AG20443 (cell line): ENCODE results near the gene DUS1L.

Experiments used
- DNase-seq: peaks from one replicate; pipeline ENCODE4 v3.0.0; 2012; ENCODE audit warnings: low spot score, mixed read lengths

DUS1L gene

DNA sequence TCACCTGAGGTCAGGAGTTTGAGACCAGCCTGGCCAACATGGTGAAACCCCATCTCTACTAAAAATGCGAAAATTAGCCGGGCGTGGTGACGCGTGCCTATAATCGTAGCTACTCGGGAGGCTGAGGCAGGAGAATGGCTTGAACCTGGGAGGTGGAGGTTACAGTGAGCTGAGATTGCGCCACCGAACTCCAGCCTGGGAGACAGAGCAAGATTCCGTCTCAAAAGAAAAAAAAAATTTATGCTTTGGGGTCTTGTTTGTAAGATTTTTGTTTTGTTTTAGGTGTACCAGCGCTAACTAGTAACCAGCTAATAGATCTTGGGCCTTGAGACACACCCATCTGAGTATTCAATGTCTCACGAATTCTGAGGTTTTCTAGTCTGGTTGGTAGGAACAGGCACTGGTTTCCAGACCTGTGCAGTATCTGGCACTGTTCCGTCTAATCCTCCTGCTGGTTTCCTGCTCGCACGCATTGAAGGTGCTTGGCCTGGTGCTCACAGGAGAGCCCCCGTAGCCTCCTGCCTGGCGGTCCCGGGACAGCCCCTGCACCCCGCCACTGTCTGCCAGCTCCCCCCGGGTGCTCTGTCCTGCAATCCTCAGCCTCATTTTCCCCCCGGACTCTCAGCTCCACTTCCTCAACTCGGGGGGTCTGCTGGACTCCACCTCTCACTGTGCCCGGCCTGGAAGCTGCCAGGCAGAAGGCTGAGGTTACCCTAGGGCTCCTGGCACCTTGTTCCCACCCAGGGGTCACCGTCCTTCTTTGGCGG lies 10.6 kb upstream of the DUS1L start:
- DNase-seq = no peak

DNA sequence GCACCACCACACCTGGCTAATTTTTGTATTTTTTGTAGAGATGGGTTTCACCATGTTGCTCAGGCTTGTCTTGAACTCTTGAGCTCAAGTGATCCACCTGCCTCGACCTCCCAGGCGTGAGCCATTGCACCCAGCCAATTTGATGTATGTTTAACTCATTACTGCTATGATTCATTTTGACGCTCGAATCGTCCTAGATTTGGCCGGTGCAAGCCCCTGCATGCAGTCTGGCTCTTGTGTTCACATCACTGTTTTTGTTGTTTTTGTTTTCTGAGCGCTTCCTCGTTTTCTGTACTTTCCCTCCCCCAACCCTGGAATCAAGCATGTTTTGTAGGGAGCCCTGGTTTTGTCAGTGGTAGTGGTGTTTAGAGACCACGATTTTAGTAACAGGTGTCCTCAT lies 7.8 kb upstream of the DUS1L start:
- no peak for DNase-seq

DNA sequence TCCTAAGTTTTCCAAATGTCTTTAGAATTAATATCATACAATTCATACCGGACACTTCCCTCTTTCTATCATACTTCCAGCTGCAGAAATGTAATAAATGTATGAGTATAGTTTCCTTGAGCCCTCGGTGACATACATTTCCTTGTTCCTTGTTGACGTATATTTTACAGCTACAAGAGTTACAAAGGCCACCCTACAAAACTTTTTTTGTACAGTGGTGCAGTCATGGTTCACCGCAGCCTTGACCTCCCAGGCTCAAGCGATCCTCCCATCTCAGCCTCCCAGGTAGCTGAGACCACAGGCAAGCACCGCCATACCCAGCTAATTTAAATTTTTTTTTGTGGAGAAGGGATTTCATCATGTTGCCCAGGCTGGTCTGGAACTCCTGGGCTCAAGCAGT lies 7.2 kb upstream of the DUS1L start:
- DNase-seq = no peak

DNA sequence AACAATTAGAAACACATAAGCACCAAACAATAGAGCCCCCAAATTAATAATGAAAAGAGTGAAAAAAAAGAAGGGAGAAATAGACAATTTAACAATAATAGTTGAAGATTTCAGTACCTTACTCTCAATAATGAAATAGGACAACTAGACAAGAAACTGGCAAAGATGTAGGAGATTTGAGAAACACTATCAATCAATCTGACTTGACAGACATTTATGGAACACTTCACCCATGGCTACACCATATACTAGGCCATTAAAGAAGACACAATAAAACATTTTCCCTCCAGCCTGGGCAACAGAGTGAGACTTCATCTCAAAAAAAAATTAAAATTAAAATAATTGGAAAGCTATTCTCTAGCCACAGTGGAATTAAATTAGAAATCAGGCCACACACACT lies 5.0 kb upstream of the DUS1L start:
- no peak for DNase-seq

DNA sequence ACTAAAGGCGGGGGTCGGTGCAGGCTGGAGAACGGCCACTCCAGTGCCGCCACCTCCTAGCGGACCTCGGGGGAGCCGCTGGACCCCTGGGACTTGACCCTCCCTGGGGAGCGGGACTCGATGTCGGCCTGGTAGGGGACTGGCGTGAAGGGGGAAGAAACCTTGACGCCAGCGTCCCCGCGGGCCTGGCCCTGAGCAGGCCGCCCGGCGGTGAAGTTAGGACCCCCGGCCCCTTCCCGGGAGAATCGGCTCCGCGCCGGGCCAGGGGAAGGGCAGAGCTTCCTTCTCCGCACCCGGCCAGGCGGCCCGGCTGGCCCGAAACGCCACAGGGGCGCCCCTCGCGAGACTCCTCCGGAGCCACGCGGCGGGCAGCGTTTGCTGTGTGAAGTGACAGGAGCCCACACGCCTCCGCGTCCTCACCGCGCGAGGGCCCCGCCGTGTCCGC lies 389 bp downstream of the DUS1L start:
- no peak for DNase-seq

DNA sequence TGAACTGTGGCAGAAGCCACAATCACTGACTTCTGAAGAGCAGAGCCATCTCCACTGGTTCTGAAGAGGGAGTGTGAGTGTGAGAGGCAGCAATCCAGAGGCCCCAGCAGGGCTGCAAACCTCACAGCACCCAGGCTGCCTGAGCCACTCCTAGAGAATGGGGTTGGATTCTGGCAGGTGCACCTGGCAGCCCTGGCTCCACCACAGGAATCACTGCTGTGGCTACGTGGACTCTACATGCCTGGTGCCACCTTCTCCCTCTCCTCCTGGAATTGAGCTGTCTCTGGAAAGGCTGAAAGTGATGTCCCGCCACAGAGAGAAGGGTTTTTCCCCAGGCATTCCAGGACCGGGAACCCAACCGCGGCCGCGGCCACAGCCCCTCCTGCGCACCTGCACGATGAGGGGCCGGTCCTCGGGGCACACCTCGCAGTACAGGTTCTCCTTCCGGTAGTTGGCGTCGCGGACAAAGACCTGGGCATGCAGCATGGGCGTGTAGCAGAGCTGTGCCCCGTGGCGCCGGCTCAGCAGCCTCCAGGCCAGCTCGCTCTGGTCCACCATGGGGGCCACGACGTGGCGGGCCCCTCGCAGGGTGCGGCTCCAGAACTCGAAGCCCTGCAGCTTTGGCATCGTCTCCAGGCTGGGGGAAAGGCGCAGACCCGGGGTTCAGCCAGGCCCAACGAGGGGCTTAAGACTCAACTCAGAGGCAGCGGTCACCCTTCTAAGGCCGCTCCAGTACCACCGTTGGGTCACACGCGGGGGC lies 991 bp downstream of the DUS1L start:
- DNase-seq = no peak

DNA sequence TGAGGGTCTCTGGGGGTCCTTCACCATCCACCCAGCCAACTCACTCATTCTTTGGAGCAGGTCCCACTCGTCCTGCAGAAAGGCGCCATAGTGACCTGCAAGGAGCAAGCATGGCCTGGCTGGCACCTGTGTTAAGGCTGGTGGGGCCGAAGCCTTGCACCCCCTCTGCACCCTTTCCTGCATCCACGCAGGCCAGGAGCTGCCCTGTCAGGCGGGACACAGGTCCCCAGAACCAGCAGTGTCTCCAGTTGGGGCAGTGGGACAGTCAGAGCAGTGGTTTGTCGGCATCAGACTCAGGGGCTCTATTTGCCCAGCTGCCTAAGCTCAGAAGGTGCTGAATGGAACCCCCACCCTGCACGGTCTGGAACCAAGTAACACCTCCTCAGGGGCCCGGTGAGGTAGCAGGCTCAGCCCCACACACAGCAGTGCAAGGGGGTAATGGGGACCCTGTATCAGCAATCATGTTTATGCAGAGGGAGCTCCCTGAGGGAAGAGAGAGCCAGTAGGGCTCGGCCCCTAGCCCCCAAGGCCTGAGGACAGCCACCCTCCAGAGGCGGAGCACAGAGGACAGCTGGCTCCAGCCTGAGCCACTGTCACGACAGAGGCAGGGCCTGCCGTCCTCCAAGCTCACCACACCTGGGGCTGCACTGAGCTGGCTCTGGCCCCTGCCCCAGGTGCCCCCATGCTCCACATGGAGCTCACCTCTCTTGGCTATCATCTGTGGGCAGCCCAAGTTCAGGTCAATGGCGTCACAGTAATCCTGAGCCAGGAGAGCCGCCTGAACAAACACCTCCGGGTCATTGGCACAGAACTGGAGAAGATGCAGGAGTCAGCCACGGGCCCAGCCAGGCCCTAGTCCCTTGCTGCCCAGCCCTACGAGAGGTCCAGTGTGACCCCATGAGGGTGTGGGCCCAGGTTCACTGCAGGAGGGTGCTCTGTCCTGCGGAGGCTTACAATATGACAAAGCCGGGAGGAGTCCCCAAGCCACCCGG lies 1.9 kb downstream of the DUS1L start:
- DNase-seq = no peak

DNA sequence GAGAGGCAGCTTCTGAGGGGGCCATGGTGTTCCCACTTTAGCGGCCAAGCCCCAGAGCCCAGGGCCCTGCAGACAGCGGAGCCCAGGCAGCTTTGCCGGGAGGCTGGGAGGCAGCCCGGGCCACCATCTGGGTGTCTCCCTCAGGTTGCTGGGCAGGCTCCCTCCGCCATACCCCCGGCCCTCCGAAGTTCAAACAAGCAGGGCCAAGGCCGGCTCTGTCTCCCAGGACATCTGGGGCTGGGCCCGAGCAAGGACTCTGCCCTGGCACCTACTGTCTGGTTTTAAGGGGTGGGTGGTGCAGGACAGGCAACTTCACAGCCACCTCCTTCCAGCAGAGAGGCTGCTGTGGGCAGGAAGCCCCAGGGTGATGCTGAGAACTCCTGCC lies 2.6 kb downstream of the DUS1L start:
- DNase-seq = no peak

DNA sequence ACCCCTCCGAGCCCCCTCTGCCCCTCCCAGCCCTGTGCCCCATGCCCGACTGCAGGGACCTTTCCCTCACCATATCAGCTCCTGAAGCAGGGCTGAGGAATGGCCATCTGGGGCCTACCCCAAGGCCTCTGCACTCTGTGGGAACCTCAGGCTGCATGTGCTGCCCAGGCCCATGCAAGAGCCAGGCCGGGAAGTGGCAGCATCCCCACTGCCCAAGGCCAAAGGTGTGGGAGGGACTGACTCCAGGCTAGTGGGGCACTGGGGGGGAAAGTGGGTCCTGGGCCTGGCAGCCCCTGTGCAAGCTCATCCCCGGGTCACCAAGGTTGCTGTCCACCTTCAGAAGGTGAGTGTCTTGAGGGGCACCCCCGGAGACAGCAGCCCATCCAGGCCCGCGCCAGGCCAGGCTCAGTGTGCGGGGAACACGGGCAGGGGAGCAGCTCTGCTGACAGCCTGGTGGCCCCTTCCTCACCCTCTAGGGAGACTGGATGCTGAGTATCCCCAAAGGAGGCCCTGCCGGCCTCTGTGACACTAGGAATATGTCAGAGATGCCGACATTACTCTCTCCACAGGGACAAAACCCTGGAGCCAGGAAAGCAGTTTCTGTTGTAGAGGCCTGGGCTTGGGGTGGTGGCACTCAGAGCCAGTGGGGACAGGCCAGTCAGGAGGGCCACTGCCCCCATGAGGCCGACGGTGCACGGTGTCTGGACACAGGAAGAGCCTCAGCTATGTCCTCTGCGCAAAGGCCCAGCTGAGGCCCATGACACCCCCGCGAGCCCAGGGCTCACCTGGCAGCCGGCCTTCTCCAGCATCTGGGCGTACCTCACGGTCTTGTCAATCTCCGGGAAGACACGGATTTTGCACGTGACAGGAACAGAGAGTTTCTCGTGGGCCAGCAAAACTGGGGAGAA lies 3.3 kb downstream of the DUS1L start:
- no peak for DNase-seq

DNA sequence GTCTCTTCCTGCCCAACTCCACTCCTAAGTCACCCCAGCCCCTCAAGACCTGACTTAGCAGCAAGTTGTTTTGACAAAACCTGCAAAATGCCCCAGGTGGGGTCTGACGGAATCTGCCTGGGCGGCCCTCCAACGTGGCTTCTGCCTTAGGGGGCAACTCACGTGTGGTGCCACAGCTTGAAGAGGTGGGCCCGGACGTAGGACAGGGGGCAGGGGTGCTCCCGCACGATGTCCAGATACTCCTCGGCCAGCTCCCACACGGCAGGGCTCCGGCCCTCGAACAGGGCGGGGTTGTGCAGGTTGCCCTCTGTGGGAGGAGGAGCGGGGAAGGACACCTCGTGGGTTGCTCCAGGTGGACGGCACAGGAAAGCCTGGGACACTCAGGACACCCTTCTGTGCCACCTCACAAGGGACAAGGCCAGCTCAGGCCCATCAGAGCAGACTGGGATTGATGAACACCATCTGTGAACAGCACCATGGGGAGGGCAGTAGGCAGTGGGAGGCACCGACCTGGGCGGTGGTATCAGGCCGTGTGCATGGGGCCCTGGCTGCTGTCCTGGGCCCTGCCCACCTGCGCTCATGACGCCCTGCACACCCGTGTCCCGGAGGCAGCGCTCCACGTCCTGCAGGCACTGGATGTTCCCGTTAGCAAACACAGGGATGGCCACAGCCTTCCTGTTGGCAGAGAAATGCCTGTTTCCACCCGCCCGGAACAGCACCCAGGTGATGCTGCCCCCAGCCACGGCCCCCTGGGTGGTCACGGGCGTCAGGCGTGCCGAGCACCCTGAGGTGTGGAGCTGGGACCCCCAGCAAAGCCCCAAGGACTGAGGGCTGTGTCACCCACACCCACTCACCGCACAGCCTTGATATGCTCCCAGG lies 4.3 kb downstream of the DUS1L start:
- no peak for DNase-seq

DNA sequence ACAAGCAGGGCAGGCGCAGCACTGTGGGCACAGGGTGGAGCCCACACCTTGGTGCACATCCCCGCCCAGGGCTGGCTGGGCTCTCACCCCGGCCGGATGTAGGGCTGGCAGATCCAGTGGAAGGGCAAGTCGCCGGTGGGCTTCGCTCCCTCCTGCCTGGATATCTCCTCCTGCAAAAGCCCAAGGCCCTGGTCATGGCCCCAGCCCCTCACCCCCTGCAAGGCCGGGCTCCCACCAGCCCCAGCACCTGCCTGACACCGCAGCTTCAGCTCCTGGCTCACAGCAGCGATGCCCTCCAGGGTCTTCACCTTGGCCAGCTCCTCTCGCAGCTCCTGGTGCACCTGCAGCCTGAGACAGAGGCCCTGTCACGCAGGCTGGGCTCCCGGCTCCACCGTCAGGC lies 5.0 kb downstream of the DUS1L start:
- DNase-seq = no peak

DNA sequence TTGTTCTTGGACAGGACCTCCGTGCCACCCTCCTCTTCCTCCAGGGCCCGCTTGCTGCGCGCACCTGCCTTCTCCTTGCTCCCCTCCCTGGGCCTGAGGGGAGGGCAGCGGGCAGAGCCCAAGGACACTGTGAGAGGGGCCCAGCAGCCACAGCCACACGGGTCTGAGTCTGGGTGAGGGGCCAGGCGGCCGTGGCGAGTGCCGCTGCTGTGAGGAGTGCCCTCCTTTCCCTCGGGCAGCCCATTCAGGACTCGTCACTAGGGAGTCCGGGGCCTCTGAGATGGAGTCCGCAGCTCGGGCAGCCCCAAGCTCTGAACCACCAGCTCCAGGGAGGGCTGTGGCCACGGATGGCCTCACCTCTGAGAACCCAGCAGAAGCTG lies 5.6 kb downstream of the DUS1L start:
- no peak for DNase-seq

DNA sequence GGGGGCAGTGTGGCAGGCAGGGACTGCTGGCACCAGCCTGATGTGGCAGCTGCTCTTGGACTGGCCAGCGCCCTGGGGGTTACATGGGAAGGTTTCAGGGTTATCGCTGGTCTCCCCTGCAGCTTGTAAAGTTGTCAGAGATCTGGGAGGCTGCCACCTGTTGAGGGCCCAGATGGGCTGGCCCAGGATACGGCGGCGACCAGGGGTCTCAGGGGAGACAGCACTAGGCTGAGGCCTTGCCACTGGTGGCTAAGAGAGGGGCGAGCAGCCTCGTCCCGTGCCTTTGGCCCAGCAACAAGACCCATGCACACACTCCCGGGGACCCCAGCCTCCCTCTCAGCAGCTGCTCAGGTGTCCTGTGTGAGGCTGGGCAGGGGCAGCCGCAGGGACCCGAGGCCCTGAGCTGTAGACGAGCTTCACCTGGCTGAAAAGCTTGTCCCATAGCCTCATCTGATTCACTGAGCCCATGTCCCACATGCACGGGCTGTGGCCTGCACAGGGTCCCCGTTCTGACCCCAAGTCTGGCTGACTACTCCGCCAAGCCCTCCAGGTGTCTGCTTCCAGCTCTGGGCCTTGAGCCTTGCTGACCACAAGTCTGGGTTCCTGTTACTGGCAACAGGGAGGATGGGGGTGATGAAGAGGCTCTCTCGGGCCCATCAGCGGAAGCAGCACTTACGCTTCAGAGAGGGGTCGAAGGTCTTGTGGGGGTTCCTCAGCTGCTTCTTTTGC lies 6.2 kb downstream of the DUS1L start:
- DNase-seq = no peak

DNA sequence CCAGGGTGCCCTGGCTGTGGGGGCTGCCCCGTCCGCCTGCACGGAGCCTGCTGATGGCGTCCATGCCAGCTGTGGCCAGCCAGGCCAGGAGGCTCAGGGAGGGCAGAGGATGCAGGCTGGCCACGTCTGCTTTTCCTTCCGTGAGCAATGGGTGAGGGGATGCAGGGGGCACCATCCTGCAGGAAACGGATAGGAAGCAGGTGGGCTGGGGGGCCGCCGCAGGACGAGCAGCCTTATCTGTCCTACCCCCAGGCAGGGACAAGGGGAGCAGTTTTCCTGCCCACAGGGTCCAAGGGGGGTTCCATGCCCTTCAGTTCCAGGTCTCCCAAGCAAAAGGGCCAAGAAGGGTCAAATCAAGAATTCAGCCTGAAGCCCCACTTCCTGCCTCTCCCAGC lies 6.8 kb downstream of the DUS1L start:
- DNase-seq = no peak

DNA sequence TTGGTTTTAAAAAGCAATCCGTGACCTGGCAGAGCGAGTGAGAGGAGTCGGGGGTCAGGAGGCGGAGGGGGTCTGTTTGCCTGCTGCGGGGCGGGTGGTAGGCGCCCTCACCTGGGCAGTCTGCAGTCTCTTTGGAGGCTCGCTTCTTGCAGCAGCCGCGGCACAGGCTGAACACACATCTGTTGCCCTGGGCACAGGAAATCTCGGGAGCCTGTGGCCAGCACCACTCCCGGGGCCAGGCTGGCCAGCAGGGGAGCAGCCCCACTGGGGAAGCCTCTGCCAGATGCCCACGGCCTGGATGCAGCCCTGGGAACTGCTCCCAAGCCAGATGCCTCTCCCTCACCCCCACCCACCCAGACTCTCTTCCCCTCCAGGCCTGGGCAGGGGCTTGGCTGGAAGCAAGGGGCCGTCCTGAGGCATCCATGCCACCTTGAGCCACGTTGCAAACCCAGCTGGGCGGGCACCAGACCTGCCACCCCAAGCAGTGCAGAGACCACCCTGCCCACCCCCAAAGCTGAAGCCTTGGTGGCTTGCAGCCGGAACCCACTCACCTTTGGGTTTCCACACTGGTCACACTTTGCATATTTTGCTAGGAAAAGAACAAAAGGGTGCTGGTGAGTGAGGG lies 7.3 kb downstream of the DUS1L start:
- no peak for DNase-seq

DNA sequence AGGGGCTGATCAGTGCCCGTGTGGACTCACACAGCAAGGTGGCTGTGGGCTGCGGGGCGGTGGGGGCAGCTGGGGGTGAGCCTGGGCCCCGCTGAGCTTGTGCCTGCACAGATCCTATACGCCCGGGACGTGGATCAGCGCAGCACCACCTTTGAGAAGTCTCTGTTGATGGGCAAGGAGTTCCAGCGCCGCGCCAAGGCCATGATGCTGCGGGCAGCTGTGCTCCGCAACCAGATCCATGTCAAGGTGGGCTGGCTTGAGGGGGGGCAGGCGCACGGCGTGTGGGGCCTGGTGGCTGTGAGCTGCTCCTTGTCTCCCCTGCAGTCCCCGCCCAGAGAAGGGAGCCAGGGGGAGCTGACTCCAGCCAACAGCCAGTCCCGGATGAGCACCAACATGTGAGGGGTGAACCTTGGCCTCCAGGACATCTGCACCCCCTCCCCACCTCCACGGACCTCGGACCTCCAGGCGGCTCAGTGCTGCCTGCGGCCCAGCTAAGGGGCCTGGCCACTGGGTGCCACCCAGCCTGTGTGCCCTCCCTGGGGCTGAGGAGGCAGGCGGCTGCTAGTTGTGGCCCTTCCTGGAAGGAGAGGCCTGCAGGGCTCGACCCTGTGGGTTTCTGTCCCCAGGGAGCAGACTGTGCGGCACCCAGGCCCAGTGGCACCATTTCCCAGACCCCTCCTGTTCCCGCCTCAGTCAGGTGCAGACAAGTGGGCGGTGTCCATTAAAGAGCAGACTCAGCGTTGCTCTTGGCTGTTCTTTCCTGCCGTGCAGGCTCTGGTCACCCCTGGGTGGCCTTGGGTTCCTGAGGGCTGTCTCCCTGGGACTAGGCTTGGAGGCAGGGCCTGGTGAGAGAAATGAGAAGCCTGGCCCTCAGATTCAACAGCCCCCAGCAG lies 8.6 kb downstream of the DUS1L start:
- no peak for DNase-seq

DNA sequence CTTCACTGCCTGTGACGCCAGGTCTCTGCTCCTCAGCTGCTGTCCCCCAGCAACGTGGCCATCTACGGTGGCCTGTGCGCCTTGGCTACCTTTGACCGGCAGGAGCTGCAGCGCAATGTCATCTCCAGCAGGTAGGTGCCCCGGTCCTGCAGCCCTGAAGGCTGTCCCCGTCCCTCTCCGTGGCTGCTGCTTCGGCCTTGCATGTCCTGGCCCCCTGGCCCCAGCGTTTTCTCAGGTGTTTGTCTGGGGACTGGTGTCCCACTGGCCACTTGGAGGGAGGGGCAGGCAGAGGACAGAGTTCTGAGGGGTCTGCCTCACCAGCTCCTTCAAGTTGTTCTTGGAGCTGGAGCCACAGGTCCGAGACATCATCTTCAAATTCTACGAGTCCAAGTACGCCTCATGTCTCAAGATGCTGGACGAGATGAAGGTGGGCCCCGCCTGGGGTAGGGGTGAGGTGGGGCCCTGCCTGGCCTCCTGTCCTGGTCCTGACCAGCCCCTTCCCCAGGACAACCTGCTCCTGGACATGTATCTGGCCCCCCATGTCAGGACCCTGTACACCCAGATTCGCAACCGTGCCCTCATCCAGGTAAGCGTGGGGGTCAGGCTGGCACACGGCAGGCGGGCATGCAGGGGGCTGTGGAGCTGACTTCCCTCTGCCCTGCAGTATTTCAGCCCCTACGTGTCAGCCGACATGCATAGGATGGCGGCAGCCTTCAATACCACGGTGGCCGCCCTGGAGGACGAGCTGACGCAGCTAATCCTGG lies 9.5 kb downstream of the DUS1L start:
- DNase-seq = no peak
